ENCODE measurements around the gene PCK1. TPM values are rescaled to one million over a fixed set of nuclear protein-coding genes. Genes with fewer than 3 reads are reported as not detected.

The PCK1 gene
- polyA plus RNA-seq, 1 experiment, result not detected

DNA sequence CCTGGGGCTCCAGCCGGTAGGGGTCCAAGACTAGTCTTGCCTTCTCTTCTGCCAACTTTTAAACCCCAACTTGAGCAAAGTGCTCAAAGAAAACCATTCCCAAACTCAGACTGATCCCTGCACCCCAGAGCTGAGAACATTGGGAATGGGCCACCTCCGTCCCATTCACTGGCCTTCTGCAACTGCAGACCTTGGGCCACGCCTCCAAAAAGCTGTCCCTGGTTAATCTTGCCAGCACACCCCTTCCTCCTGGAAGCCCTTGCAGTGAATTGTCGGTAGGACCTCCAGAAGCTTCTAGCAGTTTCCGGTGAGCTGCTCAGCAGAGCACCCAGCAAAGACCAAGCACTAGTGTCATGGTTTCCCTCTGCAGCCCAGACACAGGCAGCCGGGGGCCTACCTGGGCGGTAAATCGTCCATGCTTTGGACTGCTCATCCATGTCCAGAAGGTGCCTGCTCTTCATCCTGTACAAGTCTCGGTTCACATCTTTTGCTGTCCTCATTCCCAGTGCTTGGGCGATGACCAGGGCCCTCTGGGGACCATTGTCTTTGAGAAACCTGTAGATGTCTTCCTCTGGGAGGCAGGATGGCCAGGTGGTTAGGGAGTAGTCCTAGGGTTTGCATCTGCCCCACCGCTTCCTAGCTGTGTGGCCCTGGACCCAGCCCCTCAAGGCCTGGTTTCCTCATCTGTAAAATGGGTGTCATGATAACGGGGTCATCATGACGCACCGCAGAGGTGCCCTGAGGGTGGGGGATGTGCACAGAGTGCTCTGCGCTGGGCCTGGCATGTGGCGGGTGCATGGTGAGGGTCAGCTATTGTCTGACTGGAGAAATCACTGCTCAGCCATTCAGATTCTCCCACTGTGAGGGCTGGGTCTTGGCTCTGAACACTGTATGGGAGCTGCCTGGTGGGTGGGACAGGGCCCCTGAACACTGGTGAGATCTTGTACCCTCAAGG, 53.9 kb downstream of the PCK1 start:
- TF ChIP-seq, protein P1, sequence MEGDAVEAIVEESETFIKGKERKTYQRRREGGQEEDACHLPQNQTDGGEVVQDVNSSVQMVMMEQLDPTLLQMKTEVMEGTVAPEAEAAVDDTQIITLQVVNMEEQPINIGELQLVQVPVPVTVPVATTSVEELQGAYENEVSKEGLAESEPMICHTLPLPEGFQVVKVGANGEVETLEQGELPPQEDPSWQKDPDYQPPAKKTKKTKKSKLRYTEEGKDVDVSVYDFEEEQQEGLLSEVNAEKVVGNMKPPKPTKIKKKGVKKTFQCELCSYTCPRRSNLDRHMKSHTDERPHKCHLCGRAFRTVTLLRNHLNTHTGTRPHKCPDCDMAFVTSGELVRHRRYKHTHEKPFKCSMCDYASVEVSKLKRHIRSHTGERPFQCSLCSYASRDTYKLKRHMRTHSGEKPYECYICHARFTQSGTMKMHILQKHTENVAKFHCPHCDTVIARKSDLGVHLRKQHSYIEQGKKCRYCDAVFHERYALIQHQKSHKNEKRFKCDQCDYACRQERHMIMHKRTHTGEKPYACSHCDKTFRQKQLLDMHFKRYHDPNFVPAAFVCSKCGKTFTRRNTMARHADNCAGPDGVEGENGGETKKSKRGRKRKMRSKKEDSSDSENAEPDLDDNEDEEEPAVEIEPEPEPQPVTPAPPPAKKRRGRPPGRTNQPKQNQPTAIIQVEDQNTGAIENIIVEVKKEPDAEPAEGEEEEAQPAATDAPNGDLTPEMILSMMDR (IDR thresholded peaks at IDR 0.05; ENCODE audit: insufficient read depth, low read depth, low read length), result no peak

DNA sequence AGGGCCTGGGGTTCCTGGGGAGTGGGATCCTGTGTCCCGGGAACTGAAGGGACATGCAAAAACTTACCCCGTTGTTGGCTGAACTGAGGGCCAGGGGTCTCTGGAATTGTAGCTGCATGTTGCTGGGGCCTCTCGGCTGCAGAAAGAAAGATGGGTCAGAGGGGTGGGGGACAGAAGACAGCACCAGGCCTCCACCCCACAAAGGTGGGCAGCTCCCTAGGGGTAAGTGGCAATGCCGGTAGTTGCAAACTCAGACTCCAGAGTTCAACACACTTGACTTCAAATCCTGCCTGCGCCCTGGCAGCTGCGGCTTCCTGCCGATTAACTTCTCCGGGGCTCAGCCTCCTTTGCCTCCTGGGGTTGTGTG, 54.5 kb downstream of the PCK1 start:
- H3K36me3 ChIP-seq (ENCODE audit: control insufficient read depth, insufficient read depth, low read length), result no peaks in the 10 kb centered on the region
- ChIA-PET POLR2A (no interaction called here), CTCF (interaction anchor here (1.0 to 1.7 kb wide), 4 partner anchors 13 to 594 kb away, joined by 3 to 5 read pairs (median 4); no protein-coding TSS in a partner anchor)
- no peak for DNase-seq (ENCODE audit: low read depth)
- TF ChIP-seq, protein P1 (IDR thresholded peaks at IDR 0.05; ENCODE audit: insufficient read depth, low read depth, low read length), result no peak
- no peak overlapping the region for H3K4me3 ChIP-seq (ENCODE audit: low read depth, low read length)
- H3K27me3 ChIP-seq (ENCODE audit: control insufficient read depth, insufficient read depth, low read length), result peaks cover 5% of the 10 kb centered on the region

More for the DNA sequence above, 53.9 kb downstream of the PCK1 start:
- CTCF ChIA-PET, result interaction anchor here (1.0 to 1.7 kb wide), 4 partner anchors 13 to 595 kb away, joined by 3 to 5 read pairs (median 4); no protein-coding TSS in a partner anchor
- POLR2A ChIA-PET, result no interaction called here
- H3K27me3 ChIP-seq (ENCODE audit: control insufficient read depth, insufficient read depth, low read length), result peaks cover 5% of the 10 kb centered on the region
- H3K36me3 ChIP-seq (ENCODE audit: control insufficient read depth, insufficient read depth, low read length), result no peaks in the 10 kb centered on the region
- no peak for DNase-seq (ENCODE audit: low read depth)
- H3K4me3 ChIP-seq (ENCODE audit: low read depth, low read length), result no peak overlapping the region

DNA sequence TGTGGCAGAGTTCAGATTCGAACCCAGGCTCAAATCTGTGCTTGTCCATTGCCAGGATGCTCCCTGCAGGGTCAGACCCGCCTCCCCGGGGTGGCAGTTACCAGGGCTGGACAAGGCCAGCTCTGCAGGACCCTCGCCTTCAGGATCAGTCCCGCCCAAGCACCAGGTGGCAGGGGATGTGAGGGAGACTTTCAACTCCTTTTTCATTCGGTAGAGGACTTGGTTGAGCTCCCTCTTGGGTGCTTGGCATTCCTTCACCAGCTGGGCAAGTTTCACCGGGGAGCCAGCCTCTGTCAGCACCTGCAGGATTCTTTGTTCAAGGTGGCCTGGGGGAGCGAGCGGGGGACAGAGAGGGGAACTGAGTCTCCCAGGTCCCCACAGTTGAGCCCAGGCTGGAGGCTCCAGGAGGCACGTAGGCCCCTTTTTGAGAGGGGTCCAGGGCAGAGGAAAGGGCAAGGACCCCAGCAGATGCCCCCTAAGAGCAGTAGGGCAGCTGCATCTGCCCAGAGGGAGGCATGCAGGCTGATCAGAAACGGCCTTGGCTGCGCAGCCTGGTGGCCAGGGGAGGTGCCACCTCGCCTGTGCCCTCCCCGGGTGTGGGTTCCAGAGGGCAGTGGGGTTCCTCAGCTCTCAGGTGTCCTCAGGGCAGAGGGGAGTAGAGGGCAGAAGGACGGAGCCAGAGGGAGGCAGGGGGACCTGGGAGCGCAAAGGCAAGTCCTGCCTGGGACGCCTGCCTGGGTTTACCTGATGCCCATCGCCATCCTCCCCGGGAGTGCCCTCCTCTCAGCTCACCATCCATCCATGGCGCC, 55.4 kb downstream of the PCK1 start:
- CTCF ChIA-PET, result interaction anchor here (0.7 to 1.7 kb wide), 3 partner anchors 471 to 593 kb away, joined by 3 to 5 read pairs (median 3); no protein-coding TSS in a partner anchor
- TF ChIP-seq, protein P1 (IDR thresholded peaks at IDR 0.05; ENCODE audit: insufficient read depth, low read depth, low read length), result no peak
- POLR2A ChIA-PET, result no interaction called here

DNA sequence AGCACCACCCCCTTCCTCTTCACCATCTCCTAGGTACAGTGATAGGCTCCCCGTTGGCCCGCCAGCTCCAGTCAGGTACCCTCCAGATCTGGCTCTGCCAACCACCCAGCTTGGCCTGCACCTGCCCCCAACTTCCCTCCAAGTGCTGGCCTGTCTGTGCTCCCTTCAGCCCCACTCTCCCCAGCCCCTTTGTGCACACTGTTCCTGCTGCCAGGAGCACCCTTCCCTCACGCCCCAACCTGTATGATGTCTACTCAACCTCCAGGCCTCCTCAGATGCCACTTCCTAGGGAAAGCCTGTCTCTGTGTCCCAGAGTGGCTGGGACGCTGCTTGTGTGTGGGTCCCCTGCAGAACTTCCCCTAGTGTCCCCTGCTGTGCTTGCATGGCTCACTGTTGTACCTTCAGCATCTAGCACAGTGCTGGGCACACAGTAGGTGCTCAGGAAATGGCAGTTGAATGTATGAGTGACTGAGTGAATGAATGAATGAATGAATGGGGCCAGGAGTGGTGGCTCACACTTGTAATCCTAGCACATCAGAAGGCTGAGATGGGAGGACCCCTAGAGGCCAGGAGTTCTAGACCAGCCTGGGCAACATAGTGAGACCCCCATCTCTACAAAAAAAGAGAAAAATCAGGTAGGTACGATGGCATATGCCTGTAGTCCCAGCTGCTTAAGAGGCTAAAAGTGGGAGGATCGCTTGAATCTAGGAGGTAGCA, 56.3 kb downstream of the PCK1 start:
- H3K27me3 ChIP-seq (ENCODE audit: control insufficient read depth, insufficient read depth, low read length), result peaks cover 5% of the 10 kb centered on the region
- ChIA-PET POLR2A (no interaction called here), CTCF (interaction anchor here (0.7 kb wide), 1 partner anchor 379 kb away, joined by 3 read pairs; no protein-coding TSS in a partner anchor)
- H3K4me3 ChIP-seq (ENCODE audit: low read depth, low read length), result no peak overlapping the region
- no peak for DNase-seq (ENCODE audit: low read depth)
- TF ChIP-seq, protein P1 (IDR thresholded peaks at IDR 0.05; ENCODE audit: insufficient read depth, low read depth, low read length), result no peak
- H3K36me3 ChIP-seq (ENCODE audit: control insufficient read depth, insufficient read depth, low read length), result no peaks in the 10 kb centered on the region

More for the DNA sequence above, 55.4 kb downstream of the PCK1 start:
- Histone ChIP-seq H3K36me3 (ENCODE audit: control insufficient read depth, insufficient read depth, low read length) (no peaks in the 10 kb centered on the region), H3K27me3 (ENCODE audit: control insufficient read depth, insufficient read depth, low read length) (peaks cover 5% of the 10 kb centered on the region), H3K4me3 (ENCODE audit: low read depth, low read length) (no peak overlapping the region)
- no peak for DNase-seq (ENCODE audit: low read depth)

Other genes with a start within 250 kb of the PCK1 start
- gene SPO11, start 231.3 kb upstream of the PCK1 start, polyA plus RNA-seq (2011; rRNA removed), result not detected in 2 replicates
- 30.5 and 39.0 TPM in 2 replicates for gene RAE1, start 209.9 kb upstream of the PCK1 start, polyA plus RNA-seq (2011; rRNA removed)
- 3.2 and 5.2 TPM in 2 replicates for gene RBM38, start 169.7 kb upstream of the PCK1 start, polyA plus RNA-seq (2011; rRNA removed)
- not detected in 2 replicates for gene CTCFL, start 36.0 kb upstream of the PCK1 start, polyA plus RNA-seq (2011; rRNA removed)
- gene ZBP1, start 59.3 kb downstream of the PCK1 start, polyA plus RNA-seq (2011; rRNA removed), result not detected in 2 replicates
- gene PMEPA1, start 148.9 kb downstream of the PCK1 start, polyA plus RNA-seq (2011; rRNA removed), result 3.1 and 5.0 TPM in 2 replicates

All from BJ (cell line).